Measurements from ENCODE around the gene RANBP1.

DNA sequence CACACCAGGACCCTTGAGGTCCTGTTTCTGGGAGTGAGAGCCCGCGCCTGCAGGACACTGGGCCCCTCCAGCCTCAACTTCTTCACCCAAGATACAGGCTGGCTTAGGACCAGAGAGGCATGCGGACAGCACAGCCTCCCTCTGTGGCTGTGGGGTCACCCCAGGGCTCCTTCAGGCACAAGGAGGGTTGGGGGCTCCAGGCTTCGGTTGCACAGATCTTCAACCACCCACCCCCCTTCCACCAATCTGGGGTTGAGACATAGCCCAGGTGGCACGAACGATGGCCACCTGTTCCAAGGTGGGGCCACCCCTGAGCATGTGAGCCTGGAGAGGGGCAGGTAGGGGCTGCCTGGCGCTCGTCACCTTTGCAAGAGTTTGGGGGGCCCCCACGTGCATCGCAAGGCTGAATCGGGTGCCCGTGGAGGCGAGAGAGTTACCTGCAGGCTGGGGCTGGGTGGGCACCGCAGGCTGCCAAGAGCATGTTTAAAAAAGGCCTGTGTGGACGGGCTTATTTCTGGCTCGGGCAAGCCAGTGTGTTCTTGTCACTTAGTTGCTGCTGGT, 16.9 kb downstream of the RANBP1 start:
- no peak for TF ChIP-seq EZH2 (IDR thresholded peaks at IDR 0.05; ENCODE audit: low read length)
- no peak for TF ChIP-seq CTCF (optimal IDR thresholded peaks at IDR 0.05 in 1 of 3, IDR thresholded peaks at IDR 0.05 in 1 of 3, conservative IDR thresholded peaks at IDR 0.05 in 1 of 3; ENCODE audit: extremely low read depth in 1 of 3, insufficient read depth in 2 of 3, low read length in 3 of 3)

Measured in keratinocyte (primary cell).